ENCODE results near the gene TFDP2.

GRCh38 chr3:142087676-142088075, 61.7 kb downstream of the TFDP2 start:
- TF ChIP-seq POLR2A (IDR thresholded peaks at IDR 0.05) (no peak), CTCF (IDR thresholded peaks at IDR 0.05) (no peak), POLR2AphosphoS5 (IDR thresholded peaks at IDR 0.05) (no peak)
